Activated CD8-positive, alpha-beta memory T cell treated with anti-CD3 and anti-CD28 coated beads for 48 hours (primary cell): Measurements from ENCODE around the gene SOAT2.

Experiments
- DNase-seq, 3 experiments: peaks; one replicate each; pipeline ENCODE4 v3.0.0-alpha.2; 2020; ENCODE audit warnings: low read depth in 2 of 3, low spot score in 2 of 3

The SOAT2 gene

GRCh38 chr12:53064613-53065436 is 38.5 kb upstream of the SOAT2 start:
- no peak for DNase-seq

- DNase-seq: no peak
Observed at GRCh38 chr12:53065470-53065869, 37.8 kb upstream of the SOAT2 start.

- DNase-seq: peak in 2 of 3 experiments; percentile 66 to 68
Observed at GRCh38 chr12:53065975-53066931, 37.0 kb upstream of the SOAT2 start.

GRCh38 chr12:53067074-53067992 is 36.0 kb upstream of the SOAT2 start:
- DNase-seq: no peak

- DNase-seq: no peak
Observed at GRCh38 chr12:53067993-53068770, 35.1 kb upstream of the SOAT2 start.

GRCh38 chr12:53068811-53069585 is 34.3 kb upstream of the SOAT2 start:
- DNase-seq: no peak

GRCh38 chr12:53069621-53070410 is 33.5 kb upstream of the SOAT2 start:
- no peak for DNase-seq

GRCh38 chr12:53070877-53071492 is 32.3 kb upstream of the SOAT2 start:
- DNase-seq: no peak

- DNase-seq: no peak
Observed at GRCh38 chr12:53071591-53072551, 31.4 kb upstream of the SOAT2 start.

GRCh38 chr12:53073881-53074280 is 29.4 kb upstream of the SOAT2 start:
- no peak for DNase-seq

GRCh38 chr12:53074283-53074998 is 28.8 kb upstream of the SOAT2 start:
- DNase-seq: no peak

- DNase-seq: no peak
Observed at GRCh38 chr12:53074999-53075370, 28.3 kb upstream of the SOAT2 start.

- no peak for DNase-seq
Observed at GRCh38 chr12:53076461-53076860, 26.8 kb upstream of the SOAT2 start.

- DNase-seq: no peak
Observed at GRCh38 chr12:53077030-53077429, 26.3 kb upstream of the SOAT2 start.

GRCh38 chr12:53078425-53079225 is 24.7 kb upstream of the SOAT2 start:
- DNase-seq: peak in 1 of 3 experiments; percentile 19
